HepG2 (cell line): ENCODE data around the gene LCAT.

Experiments
- KLF9 ChIP-seq: IDR thresholded peaks from 2 replicates; pipeline ENCODE4 v1.6.1; 2016; ENCODE audit warnings: low read depth
- NBN ChIP-seq: fragments of 450-650 bp; conservative IDR thresholded peaks from 2 replicates; pipeline ENCODE4 v1.6.1; 2017
- TF ChIP-seq, protein P1 (sequence below): sonication (generic); formaldehyde crosslinking; IDR thresholded peaks from 2 replicates; pipeline ENCODE4 v1.4.0; 2020; ENCODE audit warnings: missing genetic modification reagents

DNA sequence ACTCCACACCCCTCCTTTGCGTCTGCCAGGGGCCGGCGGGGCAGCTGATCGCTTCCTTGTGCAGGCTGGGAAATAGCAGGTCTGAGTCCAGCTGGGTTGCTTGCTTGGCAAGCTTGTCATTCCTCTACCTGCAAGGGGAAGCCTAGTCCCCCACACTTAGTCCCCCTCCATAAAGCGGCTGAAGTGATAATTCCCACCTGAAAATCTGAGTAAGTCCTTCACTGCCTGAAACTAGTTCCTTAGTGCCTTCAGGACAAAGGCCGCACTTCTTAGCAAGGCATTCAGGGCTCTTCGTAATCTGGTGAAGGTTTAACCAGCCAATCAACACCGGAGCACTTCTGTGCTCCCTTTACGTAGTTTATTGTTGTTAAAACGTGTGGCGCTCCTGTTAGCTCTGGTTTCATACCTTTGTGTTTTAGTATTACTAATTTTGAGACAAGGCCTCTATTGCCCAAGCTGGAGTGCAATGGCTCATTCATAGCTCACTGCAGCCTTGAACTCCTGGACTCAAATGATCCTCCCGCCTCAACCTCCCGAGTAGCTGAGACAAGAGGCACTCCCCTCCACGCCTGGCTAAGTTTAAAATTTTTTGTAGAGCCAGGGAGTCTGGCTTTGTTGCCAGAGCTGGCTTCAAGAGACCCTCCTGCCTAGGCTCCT, 50.0 kb downstream of the LCAT start:
- TF ChIP-seq KLF9 (CRISPR knock-in tag) (no peak), NBN (no peak)
- TF ChIP-seq, protein P1, sequence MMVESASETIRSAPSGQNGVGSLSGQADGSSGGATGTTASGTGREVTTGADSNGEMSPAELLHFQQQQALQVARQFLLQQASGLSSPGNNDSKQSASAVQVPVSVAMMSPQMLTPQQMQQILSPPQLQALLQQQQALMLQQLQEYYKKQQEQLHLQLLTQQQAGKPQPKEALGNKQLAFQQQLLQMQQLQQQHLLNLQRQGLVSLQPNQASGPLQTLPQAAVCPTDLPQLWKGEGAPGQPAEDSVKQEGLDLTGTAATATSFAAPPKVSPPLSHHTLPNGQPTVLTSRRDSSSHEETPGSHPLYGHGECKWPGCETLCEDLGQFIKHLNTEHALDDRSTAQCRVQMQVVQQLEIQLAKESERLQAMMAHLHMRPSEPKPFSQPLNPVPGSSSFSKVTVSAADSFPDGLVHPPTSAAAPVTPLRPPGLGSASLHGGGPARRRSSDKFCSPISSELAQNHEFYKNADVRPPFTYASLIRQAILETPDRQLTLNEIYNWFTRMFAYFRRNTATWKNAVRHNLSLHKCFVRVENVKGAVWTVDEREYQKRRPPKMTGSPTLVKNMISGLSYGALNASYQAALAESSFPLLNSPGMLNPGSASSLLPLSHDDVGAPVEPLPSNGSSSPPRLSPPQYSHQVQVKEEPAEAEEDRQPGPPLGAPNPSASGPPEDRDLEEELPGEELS (CRISPR knock-in tag), result no peak
